ENCODE results near the gene BEX3.

The BEX3 gene

DNA sequence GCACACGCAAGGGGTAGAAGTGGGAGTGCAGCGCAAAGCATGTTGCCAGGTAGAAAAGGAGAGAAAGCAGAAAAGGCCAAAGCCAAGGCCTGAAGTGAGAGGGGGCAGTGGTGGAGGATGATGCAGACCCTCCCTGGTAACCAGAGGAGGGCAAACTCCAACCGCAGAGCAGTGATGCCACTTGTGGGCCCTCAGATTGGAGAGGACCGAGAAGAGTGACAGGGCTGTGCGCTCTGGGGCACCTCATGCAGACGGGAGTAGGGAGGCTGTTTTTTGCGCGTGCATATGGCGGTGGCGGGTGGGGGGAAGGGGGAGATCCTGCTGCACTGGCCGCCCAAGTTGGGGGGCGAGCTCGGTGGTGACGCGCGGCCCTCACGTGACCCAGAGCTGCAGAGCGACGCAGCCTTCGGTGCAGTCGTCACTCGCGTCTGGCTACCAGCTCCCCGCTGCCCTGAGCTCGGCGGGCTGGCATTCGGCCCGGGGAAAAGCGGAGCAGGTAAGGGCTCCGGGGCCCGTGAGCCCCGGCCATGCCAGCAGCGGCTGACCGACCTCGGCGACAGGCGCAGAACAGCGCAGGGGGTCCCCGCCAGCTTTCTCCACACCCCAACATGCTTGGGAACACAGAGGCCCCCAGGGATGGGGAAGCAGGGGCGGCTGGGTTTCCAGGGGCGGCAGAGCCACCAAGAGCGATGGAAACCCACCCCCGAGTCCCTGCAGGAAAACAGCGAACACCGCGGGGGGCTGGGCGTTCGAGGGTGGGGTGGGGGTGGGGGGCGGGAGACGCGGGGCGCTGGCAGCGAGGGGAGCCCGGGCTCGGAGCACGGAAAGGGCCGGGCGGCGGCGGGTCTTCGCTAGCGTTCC, at the start of gene BEX3:
Gene BEX3, plus strand, starts transcription at position 421 of the 861 bp plus-strand sequence. CDS start 984 bp downstream, outside the sequence.
- peak; percentile 41 for DNase-seq (ENCODE audit: low read depth)
- TF ChIP-seq, protein P1, sequence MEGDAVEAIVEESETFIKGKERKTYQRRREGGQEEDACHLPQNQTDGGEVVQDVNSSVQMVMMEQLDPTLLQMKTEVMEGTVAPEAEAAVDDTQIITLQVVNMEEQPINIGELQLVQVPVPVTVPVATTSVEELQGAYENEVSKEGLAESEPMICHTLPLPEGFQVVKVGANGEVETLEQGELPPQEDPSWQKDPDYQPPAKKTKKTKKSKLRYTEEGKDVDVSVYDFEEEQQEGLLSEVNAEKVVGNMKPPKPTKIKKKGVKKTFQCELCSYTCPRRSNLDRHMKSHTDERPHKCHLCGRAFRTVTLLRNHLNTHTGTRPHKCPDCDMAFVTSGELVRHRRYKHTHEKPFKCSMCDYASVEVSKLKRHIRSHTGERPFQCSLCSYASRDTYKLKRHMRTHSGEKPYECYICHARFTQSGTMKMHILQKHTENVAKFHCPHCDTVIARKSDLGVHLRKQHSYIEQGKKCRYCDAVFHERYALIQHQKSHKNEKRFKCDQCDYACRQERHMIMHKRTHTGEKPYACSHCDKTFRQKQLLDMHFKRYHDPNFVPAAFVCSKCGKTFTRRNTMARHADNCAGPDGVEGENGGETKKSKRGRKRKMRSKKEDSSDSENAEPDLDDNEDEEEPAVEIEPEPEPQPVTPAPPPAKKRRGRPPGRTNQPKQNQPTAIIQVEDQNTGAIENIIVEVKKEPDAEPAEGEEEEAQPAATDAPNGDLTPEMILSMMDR (conservative IDR thresholded peaks at IDR 0.05; ENCODE audit: low read length), result no peak
- H3K4me3 ChIP-seq (ENCODE audit: low read length), result peak within 1 kb of the TSS; percentile 73

- TF ChIP-seq, protein P1 (conservative IDR thresholded peaks at IDR 0.05; ENCODE audit: low read length), result no peak
- peak; percentile 23 for DNase-seq (ENCODE audit: low read depth)
- peak within 1 kb of the TSS; percentile 43 for H3K4me3 ChIP-seq (ENCODE audit: low read length)
These were observed 46.3 kb upstream of the BEX3 start, which contains the start of gene TCEAL7 for GRCh38 chrX:103329991-103330390. Gene TCEAL7 (plus strand): TSS chrX:103330239. CDS start chrX:103331404, 1,165 bp downstream.

- peak overlapping the region; percentile 43 for H3K4me3 ChIP-seq (ENCODE audit: low read length)
- no peak for DNase-seq (ENCODE audit: low read depth)
- TF ChIP-seq, protein P1 (conservative IDR thresholded peaks at IDR 0.05; ENCODE audit: low read length), result no peak
These were observed 45.6 kb upstream of the BEX3 start for GRCh38 chrX:103330681-103331288.

- H3K4me3 ChIP-seq (ENCODE audit: low read length), result no peak overlapping the region
- TF ChIP-seq, protein P1 (conservative IDR thresholded peaks at IDR 0.05; ENCODE audit: low read length), result no peak
- DNase-seq (ENCODE audit: low read depth), result no peak
These were observed 37.7 kb upstream of the BEX3 start for GRCh38 chrX:103338663-103339062.

GRCh38 chrX:103343105-103343504, 33.2 kb upstream of the BEX3 start:
- H3K4me3 ChIP-seq (ENCODE audit: low read length), result no peak overlapping the region
- TF ChIP-seq, protein P1 (conservative IDR thresholded peaks at IDR 0.05; ENCODE audit: low read length), result peak; percentile 74
- DNase-seq (ENCODE audit: low read depth), result peak; percentile 39

- no peak overlapping the region for H3K4me3 ChIP-seq (ENCODE audit: low read length)
These were observed 31.7 kb upstream of the BEX3 start for GRCh38 chrX:103344606-103345005.

More at GRCh38 chrX:103344606-103345005, 31.7 kb upstream of the BEX3 start:
- TF ChIP-seq, protein P1 (conservative IDR thresholded peaks at IDR 0.05; ENCODE audit: low read length), result no peak
- no peak for DNase-seq (ENCODE audit: low read depth)
